SKM-1 treated with dmso at 0.1 percent for 144 hours (cell line): Measurements from ENCODE around the gene SBF2.

Source experiments
- DNase-seq: peaks from one replicate; lab custom pipeline; 2025; ENCODE audit not compliant: unreplicated experiment; lab: John Stamatoyannopoulos, UW

Gene SBF2

DNA sequence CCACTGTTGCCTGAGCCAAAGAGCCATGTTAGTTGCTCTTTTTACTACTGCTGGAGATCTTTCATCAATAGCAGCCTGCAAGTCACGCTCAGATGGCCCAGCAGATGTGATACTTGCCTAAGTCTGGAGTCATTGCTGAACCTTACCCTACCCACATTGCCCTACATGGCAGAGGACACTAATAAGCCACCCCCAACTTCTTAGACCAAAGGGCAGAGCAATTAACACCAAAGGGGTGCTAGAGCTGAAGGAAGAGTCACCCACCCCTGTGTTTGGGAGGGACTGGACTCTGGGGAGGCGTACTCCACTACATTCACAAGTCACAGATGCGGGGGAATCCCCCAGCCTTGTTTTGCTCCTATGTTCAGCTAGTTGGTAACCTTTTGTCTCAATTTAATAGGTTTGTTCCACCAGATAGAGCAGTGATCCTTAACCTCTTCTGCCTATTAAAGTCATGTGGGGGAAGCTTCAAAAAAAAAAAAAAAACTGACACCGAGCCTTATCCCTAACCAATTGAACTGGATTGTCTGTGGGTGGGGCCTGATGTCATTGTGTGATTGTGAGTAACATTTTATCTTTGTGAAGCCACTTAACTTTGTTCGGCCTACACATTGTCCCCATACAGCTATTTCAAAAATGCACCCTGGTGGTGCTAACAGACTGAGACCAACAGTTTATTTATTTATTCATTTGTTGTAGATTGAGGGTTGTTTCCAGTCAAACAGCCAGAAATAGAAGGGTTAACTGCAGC is 23.9 kb upstream of the SBF2 start:
- DNase-seq, result no peak

DNA sequence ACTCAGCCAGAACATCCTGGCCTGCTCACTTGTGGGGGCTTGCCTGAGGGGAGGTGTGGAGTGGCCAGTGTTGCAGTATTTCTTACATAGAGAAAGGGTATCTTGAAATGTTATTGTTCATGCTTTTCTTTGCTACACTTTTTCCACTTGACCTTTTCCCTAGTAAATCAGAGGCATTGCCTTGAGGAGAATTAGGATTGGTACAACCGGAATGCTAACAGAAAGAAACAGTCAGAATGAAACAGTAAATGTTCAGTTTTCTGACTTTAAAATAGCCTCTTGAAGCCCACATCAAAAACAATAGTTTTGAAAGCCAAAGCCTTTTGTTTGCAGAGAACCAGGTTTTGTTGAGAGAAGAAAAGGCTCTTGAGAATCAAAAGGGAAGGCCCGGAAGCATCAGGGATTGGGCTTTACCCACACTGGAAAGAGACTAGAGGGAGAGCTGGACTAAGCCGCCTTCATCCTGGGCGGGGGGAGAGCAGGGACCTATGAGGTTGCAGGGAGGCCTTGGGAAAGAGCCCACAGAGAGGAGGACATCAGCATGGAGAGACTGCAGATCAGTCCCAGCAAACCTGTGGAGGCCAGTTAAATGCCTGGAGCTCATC is 23.2 kb upstream of the SBF2 start:
- DNase-seq, result no peak

DNA sequence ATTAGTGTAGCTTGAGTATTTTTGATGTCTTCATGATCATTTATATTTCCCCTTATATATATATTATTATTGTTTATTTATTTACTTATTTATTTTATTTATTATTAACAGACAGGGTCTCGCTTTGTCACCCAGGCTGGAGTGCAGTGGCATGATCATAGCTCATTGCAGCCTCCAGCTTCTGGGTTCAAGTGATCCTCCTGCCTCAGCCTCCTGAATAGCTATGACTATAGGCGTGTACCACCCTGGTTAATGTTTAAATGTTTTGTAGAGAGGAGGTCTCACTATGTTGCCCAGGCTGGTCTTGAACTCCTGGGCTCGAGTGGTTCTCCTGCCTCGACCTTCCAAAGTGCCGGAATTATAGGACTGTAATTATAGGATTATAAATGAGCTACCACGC is 21.1 kb upstream of the SBF2 start:
- DNase-seq, result no peak

DNA sequence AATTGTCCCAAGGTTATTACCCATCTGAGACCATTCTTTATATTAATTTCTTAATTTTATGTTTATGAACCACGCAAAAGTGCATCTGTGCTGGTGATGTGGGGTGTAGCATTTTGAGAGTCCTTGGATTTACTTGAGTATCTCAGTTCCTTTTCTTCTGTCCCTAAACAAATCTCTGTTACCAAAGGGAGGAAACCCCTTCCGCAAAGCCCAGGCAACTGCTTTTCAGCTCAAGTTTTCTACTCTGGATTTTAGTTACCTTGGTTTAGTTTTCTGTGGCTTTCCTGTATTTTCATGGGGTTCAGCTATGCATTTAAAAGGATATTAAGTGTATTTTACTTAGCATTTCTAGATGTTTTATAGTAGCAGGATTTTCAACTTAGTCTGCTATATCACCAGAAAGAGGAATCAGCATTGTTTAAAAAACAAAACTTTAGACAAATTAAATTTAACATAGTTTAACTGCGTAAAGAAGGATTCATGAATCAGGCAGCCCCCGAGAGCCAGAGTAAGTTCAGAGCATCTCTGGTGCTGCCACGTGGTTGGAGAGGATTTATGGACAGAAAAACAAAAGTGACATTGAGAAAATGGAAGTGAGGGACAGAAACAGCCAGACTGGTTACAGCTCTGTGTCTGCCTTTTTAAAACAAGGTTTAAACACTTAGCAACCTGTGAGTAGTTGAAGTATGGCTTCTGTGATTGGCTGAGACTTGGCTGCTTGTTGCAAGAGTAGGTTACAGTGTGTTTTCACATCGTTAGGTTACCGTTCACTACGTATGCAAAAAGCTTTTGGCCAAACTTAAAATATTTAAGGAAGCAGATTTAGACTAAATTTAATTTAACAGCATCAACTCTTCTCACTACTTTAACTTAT is 20.4 kb upstream of the SBF2 start:
- DNase-seq, result peak; percentile 82

DNA sequence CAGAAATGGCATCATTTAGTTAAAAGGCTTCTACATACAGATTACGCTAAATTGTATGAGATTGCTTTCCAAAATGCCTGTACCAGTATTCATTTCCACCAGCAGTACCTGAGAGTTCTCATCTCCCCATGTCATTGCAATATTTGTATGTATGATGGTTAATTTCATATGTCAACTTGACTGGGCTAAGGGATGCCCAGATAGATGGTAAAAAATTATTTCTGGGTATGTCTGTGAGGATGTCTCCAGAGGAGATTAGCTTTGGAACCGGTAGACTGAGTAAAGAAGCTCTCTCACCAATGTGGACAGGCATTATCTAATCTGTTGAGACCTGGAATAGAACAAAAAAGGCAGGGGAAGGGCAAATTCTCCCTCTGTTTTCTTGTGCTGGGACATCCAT is 17.8 kb upstream of the SBF2 start:
- DNase-seq, result no peak

DNA sequence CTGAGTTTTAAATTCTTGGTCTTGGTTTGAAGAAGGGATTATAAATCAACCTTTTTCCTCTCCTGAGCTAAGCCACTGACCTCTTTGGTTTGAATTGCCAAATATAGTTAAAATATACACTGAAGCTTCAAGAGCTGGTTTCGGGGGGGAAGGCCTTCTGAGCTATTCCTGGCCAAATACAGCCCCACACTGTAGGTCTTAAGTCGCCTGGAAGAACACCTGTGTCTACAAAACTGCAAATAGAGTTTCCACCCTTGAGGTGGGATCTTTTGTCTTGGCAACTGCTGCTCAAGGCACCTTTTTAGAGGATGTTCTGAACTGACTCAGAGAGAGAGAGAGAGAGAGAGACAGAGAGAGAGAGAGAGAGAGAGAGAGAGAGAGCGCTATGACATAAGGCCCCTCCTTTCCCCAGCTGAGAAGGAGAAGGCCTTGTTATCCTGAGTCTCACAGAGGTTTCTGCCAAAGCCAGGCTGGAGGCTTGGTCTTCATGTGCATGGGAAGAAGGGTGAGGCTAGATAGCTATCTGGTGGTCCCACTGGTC is 16.4 kb upstream of the SBF2 start:
- DNase-seq, result no peak

DNA sequence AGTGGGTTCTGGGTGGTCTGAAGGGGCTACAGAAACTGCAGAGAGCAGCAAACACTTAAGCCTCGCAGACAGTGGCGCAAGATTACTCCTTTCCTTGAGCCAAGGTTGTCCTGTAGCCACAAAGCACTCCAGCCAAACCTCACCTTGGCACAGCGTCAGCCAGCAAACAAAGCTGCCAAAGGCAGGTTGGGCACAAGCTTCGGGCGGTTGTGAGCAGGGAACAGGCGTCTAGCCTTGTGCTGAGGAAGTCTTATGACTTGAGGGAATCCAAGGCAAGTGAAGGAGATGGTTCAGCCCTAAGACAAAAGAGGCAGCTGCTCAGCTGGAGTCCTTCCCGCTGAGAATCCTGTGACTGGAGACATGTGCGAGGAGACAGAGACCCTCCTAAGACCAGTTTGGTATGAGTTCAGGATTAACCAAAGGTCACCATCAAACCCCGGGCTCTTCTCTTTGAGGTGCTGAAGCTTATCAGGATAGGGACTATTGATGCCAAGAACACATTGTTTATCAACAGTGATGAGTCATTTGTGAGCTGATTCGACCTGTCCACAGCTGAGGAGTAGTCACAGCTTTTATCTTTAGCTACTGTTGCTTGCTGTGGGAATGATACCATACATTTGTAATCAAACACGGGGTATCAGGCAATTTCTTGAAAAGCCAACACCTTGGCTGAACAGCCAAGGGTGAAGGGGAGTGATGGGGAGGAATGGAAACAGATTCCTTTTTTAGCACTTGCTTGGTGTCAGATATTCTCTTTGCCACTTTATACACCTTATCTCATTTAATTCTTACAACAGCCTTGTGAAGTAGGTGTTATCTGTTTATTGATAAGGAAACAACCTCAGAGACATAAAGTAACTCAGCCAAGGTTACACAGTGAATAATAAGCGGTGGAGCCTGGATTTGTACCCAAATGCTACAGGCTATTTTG is 15.4 kb upstream of the SBF2 start:
- no peak for DNase-seq

DNA sequence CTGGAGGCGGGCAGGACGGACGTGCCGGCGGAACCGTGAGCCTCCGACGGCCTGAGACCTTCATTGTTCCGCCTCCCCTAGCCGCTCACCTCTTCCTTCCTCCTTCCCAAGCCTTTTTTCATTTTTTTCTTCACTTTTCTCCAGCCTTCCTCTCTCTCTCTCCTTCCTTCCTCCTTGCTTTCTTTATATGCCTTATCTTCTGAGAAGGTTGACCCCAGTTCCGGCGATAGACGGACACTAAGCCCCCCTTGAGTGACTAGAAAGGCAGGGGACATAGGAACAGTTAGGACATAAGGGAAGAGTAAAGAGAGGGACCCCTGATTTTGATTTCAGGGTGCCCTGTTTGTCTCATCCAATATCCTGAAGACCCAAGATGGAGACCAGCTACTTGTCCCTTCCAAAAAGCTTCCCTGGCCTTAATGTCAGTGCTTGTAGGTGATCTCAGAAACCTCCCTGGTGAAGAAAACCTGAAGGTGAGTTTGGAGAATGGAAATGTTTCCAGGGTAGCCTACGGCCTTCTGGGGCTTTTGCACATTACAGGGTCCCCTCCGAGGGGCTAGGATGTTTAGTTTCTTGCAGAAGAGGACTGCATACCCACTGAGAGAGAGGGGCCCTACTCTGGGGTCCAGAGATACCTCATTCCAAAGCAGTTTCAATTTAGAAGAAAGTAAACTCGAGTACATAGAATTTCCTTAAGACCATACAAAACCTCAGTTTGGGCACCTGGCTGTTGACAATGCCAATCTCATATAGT is 14.4 kb upstream of the SBF2 start:
- no peak for DNase-seq

DNA sequence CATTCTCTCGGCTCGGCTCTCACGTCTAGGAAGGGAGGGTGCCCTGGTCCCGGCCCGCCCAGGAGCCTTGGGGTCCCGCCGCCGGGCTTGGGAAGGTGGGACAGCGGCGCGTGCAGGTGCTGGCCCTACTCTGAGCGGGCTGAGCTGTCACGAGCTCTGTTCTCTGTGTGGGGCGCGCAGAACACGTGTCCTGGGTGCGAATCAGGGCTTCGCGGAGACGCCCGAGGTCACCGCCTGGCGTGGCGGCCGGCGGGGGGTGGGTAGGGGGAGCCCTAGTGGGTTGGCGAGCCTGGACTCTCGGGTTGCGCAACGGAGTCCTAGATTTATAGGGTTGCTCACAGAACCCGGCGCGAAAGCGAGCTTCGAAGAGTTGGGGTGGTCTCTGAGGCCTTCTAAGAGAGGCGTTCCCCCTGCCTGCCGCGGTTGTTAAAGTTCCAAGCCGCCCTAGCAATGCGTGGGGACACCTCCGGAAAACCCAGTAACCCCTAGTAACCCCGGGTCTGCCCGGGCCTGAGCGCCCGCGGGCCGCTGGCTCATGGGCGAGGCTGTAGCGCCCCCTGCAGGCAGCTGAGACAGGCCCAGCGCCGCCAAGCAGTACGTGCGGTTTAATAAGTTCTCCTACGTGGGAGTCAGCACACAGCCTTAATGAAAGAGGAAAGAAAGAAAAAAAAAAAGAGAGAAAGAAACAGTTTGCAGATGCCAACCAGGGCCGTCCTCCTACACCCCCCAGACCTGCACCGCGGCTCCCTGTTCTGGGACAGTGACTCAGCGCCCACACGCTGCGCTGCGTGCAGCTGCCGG is 13.6 kb upstream of the SBF2 start:
- peak; percentile 79 for DNase-seq

DNA sequence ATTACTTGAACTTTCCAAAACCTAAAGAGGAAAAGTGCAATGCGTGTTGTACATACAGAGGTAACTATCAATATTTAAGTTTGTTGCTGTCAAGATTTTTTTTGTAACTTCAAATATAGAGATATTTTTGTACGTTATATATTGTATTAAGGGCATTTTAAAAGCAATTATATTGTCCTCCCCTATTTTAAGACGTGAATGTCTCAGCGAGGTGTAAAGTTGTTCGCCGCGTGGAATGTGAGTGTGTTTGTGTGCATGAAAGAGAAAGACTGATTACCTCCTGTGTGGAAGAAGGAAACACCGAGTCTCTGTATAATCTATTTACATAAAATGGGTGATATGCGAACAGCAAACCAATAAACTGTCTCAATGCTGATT is 13.0 kb upstream of the SBF2 start:
- no peak for DNase-seq

DNA sequence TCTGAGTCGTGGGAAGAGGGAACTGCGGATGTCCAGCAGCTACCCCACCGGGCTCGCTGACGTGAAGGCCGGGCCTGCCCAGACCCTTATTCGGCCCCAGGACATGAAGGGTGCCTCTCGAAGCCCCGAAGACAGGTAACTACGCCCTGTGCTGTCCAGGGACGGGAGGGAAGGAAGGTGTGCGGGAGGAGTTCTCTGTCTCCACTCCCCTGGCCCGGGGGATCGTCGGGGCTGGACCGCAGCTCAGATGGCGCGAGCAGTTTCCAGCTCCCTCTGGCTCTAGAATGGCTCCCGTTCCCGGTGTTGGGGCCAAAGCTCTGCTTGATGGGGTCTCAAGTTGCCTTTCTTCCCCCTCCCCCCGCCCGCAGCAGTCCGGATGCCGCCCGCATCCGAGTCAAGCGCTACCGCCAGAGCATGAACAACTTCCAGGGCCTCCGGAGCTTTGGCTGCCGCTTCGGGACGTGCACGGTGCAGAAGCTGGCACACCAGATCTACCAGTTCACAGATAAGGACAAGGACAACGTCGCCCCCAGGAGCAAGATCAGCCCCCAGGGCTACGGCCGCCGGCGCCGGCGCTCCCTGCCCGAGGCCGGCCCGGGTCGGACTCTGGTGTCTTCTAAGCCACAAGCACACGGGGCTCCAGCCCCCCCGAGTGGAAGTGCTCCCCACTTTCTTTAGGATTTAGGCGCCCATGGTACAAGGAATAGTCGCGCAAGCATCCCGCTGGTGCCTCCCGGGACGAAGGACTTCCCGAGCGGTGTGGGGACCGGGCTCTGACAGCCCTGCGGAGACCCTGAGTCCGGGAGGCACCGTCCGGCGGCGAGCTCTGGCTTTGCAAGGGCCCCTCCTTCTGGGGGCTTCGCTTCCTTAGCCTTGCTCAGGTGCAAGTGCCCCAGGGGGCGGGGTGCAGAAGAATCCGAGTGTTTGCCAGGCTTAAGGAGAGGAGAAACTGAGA is 12.2 kb upstream of the SBF2 start:
- no peak for DNase-seq

DNA sequence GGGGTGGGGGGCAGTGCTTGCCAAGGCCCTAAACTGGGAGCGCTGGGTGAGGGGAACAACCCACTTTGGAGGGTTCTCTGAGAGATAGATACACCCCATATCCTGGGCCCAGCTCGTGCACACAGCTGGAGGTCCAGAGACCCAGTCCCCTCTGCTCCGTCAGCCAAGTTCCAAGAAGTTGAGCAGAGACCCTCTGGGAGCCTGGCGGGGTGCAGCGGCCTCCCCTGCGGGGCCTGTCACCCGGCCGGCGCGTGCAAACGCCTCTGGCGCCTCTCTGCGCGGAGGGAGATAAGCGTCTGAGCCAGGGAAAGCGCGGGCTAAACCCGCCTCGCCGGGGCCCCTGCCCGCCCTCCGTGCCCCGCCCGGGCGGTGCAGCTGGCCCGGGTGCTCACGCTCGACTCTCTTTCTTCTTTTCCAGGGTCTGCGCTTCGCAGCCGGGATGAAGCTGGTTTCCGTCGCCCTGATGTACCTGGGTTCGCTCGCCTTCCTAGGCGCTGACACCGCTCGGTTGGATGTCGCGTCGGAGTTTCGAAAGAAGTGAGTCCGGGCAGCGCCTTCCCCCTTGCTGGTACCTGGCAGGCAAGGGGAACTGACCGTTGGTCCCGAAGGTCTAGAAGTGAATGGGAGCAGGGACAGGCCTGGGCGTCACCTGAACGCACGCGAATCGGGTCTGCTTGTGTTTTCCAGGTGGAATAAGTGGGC is 11.4 kb upstream of the SBF2 start:
- DNase-seq, result no peak

DNA sequence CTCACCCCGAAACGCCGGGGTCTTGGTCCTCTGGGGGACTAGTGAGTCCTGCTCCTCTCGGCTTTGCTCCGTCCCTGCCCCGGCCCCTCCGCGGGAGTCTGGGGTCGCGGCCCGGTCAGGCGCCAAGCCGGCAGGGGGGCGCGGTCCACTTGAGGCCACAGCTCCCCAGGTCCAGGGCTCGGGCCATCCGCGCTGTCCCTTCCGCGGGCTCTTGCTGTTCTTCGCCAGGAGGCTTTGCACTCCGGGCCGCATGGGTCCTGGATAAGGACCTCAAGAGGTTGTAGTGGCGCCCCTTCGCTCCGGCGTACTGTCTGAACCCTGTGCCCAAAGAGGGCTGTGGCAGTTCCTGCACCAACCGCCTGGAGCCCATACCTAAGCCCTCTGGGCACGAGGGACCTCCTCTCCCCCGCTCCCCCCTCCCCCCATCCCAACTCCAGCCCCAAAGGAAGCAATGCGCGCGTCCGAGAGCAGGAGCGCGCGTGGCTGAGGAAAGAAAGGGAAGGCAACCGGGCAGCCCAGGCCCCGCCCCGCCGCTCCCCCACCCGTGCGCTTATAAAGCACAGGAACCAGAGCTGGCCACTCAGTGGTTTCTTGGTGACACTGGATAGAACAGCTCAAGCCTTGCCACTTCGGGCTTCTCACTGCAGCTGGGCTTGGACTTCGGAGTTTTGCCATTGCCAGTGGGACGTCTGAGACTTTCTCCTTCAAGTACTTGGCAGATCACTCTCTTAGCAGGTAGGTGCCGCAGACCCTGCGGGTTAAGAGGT is 10.7 kb upstream of the SBF2 start, which contains the start of gene ADM:
Gene ADM, plus strand, starts transcription at position 579 of the 767 bp plus-strand sequence. CDS start 628 bp downstream, outside the sequence.
- DNase-seq, result peak; percentile 33

DNA sequence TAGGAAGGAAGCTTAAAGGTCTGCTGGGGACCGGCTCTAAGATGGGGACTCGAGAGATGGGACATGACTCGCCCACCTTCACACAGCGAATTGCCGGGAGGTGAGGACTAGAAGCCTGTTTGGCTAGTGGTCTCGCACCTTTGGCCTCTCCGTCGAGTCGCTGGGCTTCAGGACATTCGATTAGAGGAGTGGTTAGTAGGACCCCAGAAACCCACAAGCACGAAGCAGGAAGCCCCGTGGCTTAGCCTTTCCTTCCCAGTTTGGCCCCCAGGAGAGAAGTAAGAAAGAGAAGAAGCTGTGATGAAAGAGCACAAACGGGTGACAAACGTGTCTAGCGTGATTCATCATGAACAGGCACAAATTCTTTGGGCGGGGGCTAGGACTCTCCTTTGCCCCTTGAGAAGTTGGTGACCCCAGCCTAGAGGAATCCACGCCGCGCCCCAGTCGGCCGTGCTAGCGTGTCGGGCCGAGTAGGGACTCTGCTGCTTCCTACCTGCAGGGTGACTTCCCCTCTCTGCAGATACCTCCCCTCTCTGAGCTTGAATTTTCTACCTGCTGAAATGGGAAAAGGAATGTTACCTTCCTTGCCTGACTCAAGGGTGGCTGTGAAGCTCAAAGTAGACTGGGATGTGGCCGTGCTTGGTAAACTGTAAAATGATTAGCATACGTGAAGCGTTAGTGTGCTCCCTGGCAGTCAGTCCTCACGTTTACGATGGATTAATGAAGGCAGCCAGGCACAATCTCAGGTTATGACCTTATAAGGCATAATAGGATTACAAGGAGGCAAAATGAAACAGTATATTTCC is 9.7 kb upstream of the SBF2 start:
- peak; percentile 21 for DNase-seq

DNA sequence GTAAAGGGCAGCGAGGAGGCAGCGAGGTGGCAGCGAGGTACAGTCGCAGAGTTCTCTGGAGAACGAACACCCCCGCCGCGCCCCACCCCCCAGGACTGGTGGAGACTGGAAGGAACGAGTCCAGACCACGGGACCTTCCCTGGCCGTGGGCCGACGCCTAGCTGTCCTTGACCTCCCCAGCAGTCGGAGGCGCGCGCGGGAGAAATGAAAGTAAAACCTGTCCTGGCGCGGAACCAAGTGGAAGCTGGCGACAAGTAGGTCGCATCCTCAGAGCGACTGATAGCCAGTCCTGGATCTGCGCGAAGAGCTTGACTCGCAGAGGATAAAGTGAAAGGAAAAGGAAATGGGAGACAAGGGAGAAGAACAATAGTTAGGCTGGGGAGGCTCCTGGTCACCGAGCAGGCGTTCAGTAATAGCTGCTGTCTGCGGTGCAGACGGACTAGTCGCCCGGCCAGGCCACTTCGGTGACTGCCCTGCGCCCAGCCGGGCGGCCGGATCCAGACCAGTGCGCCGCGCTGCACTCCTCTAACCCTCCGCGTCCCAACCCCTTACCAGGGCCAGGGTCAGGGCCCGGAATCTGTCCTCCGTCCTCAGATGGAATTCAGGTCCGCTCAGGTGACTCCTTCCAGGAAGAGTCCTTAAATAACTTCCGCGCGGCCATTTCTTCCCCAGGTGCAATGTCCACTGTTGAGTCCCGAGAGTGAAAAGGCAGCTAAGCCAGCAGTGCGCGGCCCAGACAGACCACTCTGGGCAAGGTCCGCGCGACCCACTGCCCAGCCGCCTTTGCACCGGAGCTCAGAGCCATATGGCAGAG is 8.9 kb upstream of the SBF2 start:
- DNase-seq, result no peak
